HEK293T (cell line): ENCODE measurements around the gene FAM76A.

Source experiments
- ARNT ChIP-seq: fragments of 450-650 bp; IDR thresholded peaks from 2 replicates; pipeline ENCODE4 v1.6.1; 2017; ENCODE audit warnings: mild to moderate bottlenecking
- BHLHE40 ChIP-seq: fragments of 450-650 bp; IDR thresholded peaks from 2 replicates; pipeline ENCODE4 v1.6.1; 2016; ENCODE audit warnings: mild to moderate bottlenecking, moderate library complexity, borderline replicate concordance
- ELF4 ChIP-seq: fragments of 450-650 bp; IDR thresholded peaks from 2 replicates; pipeline ENCODE4 v1.6.1; 2017; ENCODE audit warnings: antibody characterized with exemption
- FOXA1 ChIP-seq: fragments of 450-650 bp; IDR thresholded peaks from 2 replicates; pipeline ENCODE4 v1.6.1; 2016; ENCODE audit warnings: mild to moderate bottlenecking
- FOXK2 ChIP-seq: fragments of 450-650 bp; IDR thresholded peaks from 2 replicates; pipeline ENCODE4 v1.6.1; 2016; ENCODE audit warnings: mild to moderate bottlenecking
- FOXM1 ChIP-seq: fragments of 450-650 bp; IDR thresholded peaks from 2 replicates; pipeline ENCODE4 v1.6.1; 2017; ENCODE audit warnings: mild to moderate bottlenecking, borderline replicate concordance
- L3MBTL2 ChIP-seq: fragments of 450-650 bp; conservative IDR thresholded peaks from 2 replicates; pipeline ENCODE4 v1.6.1; 2016; ENCODE audit warnings: mild to moderate bottlenecking
- LEF1 ChIP-seq: fragments of 450-650 bp; IDR thresholded peaks from 2 replicates; pipeline ENCODE4 v1.6.1; 2017; ENCODE audit warnings: mild to moderate bottlenecking, borderline replicate concordance
- SP1 ChIP-seq: fragments of 450-650 bp; IDR thresholded peaks from 2 replicates; pipeline ENCODE4 v1.6.1; 2017
- SUZ12 ChIP-seq: fragments of 450-650 bp; IDR thresholded peaks from 2 replicates; pipeline ENCODE4 v1.6.1; 2016; ENCODE audit warnings: mild to moderate bottlenecking
- TARDBP ChIP-seq: fragments of 450-650 bp; IDR thresholded peaks from 2 replicates; pipeline ENCODE4 v1.6.1; 2016
- ZNF384 ChIP-seq: fragments of 450-650 bp; IDR thresholded peaks from 2 replicates; pipeline ENCODE4 v1.6.1; 2016
- TF ChIP-seq, protein P1 (sequence below): fragments of 450-650 bp; IDR thresholded peaks from 2 replicates; pipeline ENCODE4 v1.6.1; 2016

DNA sequence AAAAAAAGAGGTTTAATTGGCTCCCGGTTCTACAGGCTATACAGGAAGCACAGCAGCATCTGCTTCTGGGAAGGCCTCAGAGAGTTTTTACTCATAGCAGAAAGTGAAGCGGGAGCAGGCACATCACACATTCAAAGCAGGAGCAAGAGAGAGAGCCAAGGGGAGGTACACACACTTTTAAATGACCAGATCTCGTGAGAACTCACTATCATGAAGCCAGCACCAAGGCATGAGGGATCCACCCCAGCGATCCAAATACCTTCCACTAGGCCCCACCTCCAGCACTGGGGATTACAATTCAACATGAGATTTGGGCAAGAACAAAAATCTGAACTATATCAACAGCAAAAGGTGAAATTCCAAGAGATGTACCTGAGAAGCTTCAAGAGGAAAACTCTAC is 20.8 kb upstream of the FAM76A start:
- TF ChIP-seq FOXM1 (no peak), LEF1 (no peak), SP1 (no peak), ELF4 (no peak), FOXA1 (no peak), SUZ12 (no peak), BHLHE40 (no peak), TARDBP (no peak), ZNF384 (no peak), ARNT (no peak), FOXK2 (no peak), L3MBTL2 (no peak)
- TF ChIP-seq, protein P1, sequence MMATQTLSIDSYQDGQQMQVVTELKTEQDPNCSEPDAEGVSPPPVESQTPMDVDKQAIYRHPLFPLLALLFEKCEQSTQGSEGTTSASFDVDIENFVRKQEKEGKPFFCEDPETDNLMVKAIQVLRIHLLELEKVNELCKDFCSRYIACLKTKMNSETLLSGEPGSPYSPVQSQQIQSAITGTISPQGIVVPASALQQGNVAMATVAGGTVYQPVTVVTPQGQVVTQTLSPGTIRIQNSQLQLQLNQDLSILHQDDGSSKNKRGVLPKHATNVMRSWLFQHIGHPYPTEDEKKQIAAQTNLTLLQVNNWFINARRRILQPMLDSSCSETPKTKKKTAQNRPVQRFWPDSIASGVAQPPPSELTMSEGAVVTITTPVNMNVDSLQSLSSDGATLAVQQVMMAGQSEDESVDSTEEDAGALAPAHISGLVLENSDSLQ: no peak
